BJ (cell line): ENCODE measurements around the gene SH2B2. TPM values are rescaled to one million over a fixed set of nuclear protein-coding genes. Genes with fewer than 3 reads are reported as not detected.

ENCODE experiments used
- CTCF ChIA-PET: fragments of 350-600 bp; formaldehyde crosslinking; extraction: SDS; loops from one replicate; lab custom pipeline; 2021; ENCODE audit warnings: antibody characterized with exemption, inconsistent platforms; lab: Yijun Ruan, JAX
- POLR2A ChIA-PET: fragments of 300-600 bp; sonication (Branson Sonifier 250); formaldehyde crosslinking; extraction: SDS; loops from one replicate; lab custom pipeline; 2021; ENCODE audit warnings: antibody characterized with exemption; lab: Charles Lee
- DNase-seq: peaks from one replicate; pipeline ENCODE4 v3.0.0-alpha.2; 2011; ENCODE audit warnings: low read depth
- H3K27me3 ChIP-seq: 2 replicates; pipeline ENCODE4 v1.6.0; 2011; ENCODE audit warnings: low read length; ENCODE audit not compliant: control insufficient read depth, insufficient read depth
- H3K36me3 ChIP-seq: 2 replicates; pipeline ENCODE4 v1.5.1; 2011; ENCODE audit warnings: low read length; ENCODE audit not compliant: control insufficient read depth, insufficient read depth
- H3K4me3 ChIP-seq: 2 replicates; pipeline ENCODE4 v1.5.1; 2011; ENCODE audit warnings: low read depth, mild to moderate bottlenecking, control low read depth, low read length
- polyA plus RNA-seq: library from polyadenylated mRNA; depleted of rRNA; stranded (reverse); fragments of >200 nt; gene quantifications from 2 replicates; pipeline ENCODE4 v1.2.3, GENCODE V29; 2011
- TF ChIP-seq, protein P1 (sequence below): IDR thresholded peaks from 2 replicates; pipeline ENCODE4 v1.5.1; 2011; ENCODE audit warnings: low read depth, mild to moderate bottlenecking, control low read depth, inconsistent platforms, low read length, moderate library complexity; ENCODE audit not compliant: insufficient read depth

The SH2B2 gene
- polyA plus RNA-seq, 1 experiment = 0.58 TPM

DNA sequence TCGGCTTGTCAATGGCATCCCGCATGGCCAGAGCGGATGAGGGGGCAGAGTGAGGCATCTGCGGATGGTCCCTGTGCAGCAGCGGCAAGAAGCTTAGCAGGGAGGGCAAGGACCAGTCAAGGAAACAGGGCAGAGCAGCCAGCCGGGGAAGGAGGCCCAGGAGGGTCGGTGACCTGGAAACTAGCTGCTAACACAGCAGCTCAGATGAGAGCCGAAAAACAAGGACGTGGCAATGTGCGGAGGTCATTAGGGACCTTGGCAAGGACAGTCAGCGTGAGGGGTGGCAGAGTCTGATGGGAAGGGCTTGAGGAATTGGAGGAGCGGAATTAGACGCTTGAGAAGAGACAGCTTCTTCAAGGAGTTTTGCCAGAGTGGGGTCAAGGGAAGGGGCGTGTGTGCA lies 20.1 kb upstream of the SH2B2 start:
- Histone ChIP-seq H3K27me3 (no peaks in the 10 kb centered on the region), H3K4me3 (no peak overlapping the region), H3K36me3 (no peaks in the 10 kb centered on the region)
- TF ChIP-seq, protein P1, sequence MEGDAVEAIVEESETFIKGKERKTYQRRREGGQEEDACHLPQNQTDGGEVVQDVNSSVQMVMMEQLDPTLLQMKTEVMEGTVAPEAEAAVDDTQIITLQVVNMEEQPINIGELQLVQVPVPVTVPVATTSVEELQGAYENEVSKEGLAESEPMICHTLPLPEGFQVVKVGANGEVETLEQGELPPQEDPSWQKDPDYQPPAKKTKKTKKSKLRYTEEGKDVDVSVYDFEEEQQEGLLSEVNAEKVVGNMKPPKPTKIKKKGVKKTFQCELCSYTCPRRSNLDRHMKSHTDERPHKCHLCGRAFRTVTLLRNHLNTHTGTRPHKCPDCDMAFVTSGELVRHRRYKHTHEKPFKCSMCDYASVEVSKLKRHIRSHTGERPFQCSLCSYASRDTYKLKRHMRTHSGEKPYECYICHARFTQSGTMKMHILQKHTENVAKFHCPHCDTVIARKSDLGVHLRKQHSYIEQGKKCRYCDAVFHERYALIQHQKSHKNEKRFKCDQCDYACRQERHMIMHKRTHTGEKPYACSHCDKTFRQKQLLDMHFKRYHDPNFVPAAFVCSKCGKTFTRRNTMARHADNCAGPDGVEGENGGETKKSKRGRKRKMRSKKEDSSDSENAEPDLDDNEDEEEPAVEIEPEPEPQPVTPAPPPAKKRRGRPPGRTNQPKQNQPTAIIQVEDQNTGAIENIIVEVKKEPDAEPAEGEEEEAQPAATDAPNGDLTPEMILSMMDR = no peak
- DNase-seq = no peak
- CTCF ChIA-PET = interaction anchor here (1.3 to 2.9 kb wide), 2 partner anchors 13 to 724 kb away, joined by 4 to 10 read pairs; no protein-coding TSS in a partner anchor
- POLR2A ChIA-PET = no interaction called here

DNA sequence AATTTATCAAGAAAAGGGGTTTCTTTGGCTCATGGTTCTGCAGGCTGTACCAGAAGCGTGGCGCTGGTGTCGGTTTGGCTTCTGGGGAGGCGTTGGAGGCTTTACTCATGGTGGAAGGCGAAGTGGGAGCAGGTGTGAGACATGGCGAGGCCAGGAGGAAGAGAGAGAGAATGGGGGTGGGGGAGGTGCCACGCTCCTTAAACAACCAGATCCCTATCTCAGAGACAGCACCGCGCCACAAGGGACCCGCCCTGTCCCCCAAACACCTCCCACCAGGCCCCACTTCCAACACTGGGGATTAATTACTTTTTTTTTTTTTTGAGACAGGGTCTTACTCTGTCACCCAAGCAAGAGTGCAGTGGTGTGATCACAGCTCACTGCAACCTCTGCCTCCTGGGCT lies 18.0 kb upstream of the SH2B2 start:
- DNase-seq = no peak
- Histone ChIP-seq H3K27me3 (no peaks in the 10 kb centered on the region), H3K36me3 (no peaks in the 10 kb centered on the region), H3K4me3 (no peak overlapping the region)
- CTCF ChIA-PET = interaction anchor here (0.6 to 2.9 kb wide), 2 partner anchors 601 to 726 kb away, joined by 3 to 10 read pairs; no protein-coding TSS in a partner anchor
- TF ChIP-seq, protein P1 = no peak
- POLR2A ChIA-PET = no interaction called here

GRCh38 chr7:102270178-102270887 lies 16.3 kb upstream of the SH2B2 start:
- no peak for DNase-seq
- ChIA-PET POLR2A (no interaction called here), CTCF (interaction anchor here (0.5 to 6.5 kb wide), 9 partner anchors 9 to 887 kb away, joined by 3 to 72 read pairs (median 5); no protein-coding TSS in a partner anchor)
- Histone ChIP-seq H3K27me3 (no peaks in the 10 kb centered on the region), H3K36me3 (no peaks in the 10 kb centered on the region), H3K4me3 (no peak overlapping the region)
- TF ChIP-seq, protein P1 = no peak

DNA sequence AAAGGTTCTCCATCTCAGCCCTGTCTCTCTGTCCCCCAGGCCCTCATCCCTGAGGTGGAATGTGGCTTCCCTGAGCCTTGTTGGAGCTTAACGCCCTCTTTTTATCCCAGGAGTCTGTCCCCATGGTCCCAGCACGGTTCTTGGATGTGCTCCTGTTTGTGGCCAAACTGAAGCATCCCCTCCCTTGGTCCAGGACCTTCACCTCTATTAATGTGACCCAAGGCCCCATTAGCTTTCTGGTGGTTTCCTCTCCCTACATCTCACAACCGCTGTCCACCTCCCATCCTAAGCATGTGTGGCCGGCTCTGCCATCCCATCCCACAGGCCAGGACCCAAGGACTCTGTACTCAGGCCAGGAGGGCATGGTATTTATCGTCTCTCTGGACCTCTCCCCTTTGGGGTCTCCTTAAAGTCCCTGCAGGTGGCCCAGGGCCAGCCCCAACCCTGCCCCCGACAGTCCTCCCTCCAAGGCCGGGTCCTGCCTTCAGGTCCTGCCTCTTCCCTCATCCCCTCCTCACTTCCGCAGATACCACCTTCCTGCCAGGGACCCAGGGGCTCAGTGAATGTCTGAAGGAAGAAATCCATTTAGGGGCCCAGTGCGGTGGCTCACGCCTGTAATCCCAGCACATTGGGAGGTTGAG lies 15.4 kb upstream of the SH2B2 start:
- ChIA-PET POLR2A (no interaction called here), CTCF (interaction anchor here (0.5 to 6.5 kb wide), 26 partner anchors 8 to 752 kb away, joined by 3 to 72 read pairs (median 4); no protein-coding TSS in a partner anchor)
- Histone ChIP-seq H3K36me3 (no peaks in the 10 kb centered on the region), H3K27me3 (no peaks in the 10 kb centered on the region), H3K4me3 (no peak overlapping the region)
- TF ChIP-seq, protein P1 = no peak
- DNase-seq = no peak
